GM19351 (cell line): ENCODE results near the gene HCN4.

Experiments
- ATAC-seq: cut with Tn5 transposase; IDR thresholded peaks from one replicate; pipeline ENCODE4 v1.9.1; 2021; ENCODE audit warnings: mild to moderate bottlenecking, moderate library complexity; ENCODE audit not compliant: unreplicated experiment

Gene HCN4

DNA sequence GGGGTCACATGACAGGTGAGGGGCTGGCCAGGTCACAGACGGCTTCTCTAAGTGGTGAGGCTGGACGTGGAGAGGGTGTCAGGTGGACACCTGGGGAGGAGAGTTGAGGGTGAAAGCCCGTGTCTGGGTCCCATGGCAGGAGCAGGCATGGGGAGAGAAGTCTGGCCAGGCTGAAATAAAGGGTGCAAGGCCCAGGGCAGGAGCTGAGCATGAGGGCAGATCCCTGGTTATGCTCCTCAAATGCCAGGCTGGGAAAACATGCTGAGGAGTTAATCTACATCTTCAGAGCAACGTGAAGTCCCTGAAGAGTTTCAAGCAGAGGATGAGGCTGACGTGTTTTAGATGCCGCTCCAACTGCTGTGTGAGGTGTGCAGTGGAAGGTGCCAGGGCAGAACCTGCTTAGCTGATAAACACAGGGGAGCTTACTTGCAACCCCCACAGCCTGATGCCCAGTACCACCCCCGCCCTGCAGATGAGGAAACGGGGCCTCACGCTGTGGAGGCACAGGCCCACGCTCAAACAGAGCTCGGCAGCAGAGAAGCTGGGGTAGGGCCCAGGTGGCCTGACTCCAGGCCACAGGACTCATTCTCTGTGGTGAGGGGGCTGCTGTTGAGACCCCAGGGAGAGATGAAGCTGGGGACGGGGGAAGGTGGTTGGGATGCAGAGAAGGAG, 40.5 kb downstream of the HCN4 start:
- ATAC-seq = no peak

DNA sequence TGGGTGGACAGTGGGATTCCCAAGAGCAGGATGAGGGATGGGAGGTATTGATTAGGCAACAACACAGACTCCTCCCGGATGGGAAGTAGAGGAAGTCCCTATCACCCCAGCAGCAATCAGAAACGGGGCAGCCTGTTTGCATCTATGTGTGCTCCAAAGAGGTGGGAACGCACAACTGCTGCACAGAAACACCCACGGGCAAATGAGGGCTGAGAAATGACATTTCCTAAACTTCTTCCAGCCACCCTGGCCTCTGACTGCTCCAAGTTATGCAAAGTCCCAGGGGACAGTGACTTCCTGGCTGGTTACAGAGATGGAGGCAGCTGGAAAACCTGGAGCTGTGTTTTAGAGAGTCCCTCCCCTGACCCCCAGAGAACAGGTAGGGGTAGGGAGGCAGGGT, 42.6 kb downstream of the HCN4 start:
- no peak for ATAC-seq

DNA sequence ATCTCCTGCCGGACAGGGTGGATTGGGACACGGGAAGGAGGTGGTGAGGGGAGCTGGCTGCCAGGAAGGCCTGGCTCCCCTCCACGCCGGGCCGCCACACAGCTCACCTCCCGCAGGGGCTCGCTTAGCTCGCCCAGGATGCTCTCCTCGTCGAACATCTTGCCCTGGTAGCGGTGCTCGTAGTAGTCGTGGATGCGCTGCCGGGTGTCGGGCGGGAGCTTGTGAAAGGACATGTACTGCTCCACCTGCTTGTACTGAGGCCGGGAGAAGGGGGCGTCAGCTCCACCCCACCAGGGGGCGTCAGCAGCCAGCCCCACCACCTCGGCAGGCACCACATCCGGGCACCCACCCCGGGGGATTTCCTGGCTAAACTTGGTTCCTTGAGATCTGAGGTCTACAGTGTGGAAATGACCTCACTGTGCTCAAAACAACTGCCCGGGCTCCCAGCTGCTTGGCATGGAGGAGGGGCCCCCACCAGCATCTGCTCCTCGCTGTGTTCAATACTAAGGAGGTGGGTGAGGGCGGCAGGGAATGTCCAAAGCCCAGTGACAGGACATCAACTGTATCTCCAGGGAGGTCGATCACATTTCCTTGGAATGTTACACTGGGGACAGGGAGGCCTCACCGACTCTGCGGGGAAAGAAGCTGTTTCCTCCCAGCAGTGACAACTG, 43.4 kb downstream of the HCN4 start:
- ATAC-seq = no peak

DNA sequence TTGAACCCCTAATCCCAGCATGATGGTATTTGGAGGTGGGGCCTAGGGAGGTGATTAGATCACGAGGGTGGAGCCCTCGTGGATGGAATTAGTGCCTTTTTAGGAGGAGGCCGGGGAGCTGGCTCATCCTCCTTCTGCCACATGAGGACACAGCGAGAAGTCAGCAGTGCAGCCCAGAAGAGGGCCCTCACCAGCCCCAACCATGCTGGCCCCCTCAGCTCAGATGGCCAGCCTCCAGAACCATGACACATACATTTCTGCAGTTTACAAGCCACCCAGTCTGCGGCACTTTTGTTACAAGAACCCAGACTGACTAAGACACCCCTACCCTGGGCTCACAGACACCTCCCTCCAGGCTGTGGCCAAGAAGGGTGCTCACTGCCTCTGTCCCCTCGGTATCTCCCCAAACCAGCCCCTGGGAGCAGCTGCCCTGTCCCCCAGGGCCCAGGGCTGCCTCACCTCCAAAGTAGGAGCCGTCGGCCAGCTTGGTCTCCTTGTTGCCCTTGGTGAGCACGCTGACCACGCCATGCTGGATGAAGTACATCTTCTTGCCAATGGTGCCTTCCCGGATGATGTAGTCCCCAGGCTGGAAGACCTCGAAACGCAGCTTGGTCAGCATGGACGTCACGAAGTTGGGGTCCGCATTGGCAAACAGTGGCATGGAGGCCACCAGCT, 44.1 kb downstream of the HCN4 start:
- no peak for ATAC-seq

DNA sequence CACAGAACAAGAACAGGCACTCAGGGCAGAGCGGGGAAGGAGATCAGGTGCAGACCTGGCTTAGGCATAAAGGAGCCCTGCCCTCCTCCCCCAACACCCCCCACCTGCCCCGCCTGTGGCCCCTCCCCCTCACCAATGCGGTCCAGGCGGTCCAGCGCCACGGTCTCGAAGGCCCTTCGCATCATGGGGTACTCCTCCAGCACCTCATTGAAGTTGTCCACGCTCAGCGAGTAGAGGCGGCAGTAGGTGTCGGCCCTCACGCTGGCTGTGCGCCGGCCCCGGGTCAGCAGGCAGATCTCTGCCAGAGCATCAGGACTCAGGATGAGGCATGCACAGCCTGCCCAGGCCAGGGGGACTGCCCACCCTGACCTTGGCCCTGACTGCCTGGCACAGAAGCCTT, 44.8 kb downstream of the HCN4 start:
- no peak for ATAC-seq

DNA sequence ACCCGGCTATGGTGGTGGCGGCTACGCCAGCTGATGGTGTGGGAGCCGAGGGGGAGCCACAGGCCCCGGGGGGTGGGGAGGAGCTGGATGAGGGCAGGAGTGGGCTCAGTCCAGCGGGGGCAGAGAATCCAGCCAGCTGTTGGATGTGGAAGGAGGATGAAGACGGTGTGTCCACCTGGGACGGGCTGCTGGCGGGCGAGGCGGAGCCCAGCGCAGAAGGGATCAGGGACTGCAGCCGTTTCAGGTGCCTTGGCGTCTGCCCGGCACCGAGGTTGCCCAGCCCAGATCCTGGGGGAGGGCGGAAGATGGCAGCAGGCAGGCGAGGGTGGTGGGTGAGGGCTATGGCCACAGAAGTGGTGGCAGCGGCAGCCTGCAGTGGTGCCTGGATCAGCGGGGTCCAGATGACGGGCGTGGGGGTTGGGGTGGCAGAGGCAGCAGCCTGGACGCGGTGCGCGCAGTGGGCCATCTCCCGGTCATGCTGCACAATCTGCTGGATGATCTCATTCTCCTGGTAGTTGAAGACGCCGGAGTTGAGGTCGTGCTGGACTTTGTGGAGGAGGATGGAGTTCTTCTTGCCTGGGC, 45.3 kb downstream of the HCN4 start:
- no peak for ATAC-seq

DNA sequence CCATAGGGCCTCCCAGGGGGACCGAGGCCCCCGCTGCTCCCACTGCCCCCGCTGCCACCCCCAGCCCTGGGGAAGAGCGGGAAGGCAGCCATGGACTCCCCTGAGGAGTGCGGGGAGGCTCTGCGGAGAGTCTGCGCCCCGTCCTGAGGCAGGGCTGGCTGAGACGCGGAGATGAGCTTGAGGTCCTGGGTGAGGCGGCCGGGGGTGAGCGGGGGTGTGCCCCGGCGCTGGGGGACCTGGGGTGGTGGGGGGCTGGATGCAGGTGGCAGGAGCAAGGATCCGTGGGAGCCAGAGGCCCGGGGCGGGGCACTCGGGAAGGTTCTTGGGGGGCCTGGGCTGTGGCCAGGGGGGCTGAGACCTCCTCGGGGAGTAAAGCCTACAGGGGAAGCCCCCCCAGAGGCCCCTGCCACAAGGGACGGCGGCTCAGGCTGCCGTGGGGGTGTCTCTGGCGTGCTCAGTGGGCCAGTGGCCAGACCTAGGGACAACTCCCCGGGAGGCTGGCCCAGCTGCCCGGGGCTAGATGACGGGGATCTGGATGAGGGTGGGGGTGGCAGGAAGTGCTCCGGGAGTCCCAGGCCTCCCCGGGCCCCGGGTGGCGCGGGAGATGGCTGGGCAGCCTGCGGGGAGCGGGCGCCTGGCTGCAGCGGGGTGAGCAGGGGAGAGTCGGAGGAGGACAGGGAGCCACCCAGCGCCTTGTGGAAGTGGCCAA, 45.9 kb downstream of the HCN4 start:
- ATAC-seq = no peak

DNA sequence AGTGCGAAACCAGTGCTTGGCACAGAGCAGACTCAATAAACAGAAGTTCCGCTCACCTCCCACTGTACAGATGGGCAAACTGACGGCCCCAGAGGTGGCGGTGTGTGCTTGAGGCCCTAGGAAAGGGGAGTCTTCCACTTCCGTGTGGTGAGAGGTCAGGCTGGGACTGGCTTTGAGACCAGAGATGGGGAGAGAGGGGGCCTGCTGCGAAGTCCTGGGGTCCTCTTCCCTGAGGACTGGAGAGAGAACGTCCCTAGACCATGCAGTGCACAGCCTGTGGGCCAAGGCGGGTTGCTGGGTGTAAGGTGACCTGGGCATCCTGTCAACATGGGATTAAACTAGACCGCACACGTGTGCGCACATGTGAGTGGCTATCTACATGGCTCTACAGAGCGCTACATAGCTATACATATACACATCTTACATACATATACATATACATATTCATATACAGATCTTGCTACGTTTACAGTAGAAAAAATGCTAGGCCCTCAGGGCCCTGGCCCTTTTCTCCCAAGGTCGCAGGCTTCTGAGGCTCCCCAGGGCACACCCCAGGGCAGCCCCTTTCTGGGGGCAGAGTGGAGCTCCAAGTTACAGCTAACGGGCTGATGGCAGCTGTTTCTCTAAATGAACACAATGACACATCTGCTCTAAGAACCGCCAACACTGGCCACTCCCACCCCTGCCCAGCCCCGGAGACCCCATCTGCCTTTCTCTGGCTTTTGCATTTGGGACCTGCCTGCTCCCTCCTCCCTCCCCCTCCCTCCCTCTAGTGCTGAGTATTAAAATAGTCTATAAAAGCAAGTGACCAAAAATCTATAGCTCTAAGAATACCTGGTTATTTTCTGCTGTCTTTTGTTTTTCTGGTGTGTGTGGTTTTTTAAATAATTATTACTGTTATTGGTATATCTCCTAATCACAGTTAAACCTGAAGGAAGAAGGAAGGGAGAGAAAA, 47.0 kb downstream of the HCN4 start:
- ATAC-seq = no peak

DNA sequence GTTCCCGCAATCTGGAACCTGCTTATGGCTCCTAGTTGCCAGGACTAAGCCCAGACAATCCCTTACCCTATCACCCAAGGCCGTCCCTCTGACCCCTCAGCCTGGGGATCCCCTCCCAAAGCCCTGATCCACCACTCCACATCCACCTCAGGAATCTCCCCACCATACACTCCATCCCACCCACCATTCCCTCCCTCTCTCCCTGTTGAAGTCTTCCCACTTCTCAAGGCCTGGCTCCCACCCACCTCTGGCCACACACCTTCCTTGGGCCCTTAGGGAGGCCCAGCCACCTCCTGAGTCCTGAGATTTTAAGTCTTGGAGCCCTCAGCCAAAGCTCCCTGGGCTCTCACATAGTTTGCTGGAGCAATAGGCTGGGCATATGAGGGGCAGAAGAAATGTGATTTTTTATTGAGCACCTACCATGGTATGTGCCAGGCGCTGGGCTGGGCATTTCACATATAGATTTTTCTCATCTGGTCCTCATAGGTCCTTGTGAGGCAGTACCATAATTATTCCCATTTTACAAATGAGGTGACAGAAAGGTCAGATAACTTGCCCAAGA, 48.1 kb downstream of the HCN4 start:
- no peak for ATAC-seq

DNA sequence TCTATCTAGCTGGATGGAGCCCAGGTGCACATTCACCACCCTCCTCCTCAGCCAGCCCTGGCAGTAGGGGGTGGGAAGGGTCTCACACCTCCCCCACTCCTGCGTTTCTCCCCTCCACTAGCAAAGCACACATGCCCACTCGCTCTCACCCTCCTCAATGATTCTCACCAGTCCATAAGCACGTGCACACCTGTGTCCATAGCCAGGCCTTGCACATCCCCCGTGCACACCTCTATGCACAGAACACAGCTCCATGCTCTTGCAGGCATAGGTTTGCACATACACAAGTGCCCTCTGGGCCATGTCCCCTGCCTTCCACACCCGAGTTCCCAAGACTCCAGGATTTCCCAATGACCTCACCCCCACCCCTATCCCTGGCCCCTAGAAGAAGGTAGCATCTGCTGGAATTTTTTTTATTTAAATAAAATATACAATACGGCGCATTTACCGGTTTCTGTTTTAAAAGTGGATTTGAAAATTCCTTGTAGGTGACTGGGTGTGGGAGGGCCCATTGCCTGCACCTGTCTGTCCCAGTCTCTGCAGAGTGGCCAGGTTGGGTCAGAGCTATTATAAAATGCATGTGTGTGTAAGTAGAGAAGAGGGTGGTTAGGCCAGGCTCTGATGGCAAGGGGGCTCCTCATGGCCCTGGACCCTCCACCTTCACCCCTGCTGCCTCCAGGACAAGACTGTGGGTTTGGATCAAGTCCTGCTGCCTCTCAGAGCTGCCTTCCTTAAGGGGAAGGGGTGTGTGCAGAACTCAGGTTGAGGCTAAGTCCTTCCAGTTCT, 49.1 kb downstream of the HCN4 start:
- ATAC-seq = no peak

DNA sequence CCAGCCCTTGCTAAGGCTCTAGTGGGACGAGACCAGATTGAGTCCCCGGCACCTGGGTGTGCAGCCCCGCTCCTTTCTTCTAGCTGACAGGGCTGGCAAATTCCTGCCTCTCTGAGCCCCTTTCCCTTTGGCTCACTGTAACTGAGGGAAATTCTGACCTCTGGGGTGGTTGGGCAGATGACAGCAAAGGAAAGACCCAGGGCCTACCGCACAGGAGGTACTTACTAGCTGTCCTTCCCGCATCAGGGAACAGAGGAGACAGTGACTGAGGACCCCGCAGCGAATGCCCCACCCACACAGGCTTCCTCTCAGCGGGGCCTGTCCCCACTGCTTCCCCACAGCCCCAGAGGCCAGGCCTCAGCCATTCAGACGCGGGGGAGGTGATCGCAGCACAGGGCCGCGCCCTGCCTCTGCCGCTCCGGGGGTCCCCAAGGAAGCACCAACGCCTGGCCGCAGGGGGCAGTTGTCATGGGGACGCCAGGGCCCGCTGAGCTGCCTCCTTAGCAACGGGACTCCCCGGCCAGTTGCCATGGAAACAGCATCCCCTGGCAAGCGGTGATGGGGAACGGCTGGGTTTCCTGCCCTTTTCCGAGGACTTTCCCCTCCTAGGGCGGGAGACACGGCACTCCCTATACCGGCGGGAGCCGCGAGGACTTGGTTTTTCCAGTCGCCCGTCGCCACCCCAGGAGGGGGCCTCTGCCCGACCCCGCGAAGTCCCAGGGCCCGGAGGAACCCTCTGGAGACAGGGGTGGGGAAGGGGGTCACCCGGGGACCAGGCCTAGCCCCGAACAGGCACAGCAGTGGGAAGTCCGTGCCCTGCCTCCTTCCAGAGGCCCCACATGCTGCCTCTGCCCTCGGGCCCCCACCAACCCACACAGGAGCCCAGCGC, 50.1 kb downstream of the HCN4 start:
- no peak for ATAC-seq

DNA sequence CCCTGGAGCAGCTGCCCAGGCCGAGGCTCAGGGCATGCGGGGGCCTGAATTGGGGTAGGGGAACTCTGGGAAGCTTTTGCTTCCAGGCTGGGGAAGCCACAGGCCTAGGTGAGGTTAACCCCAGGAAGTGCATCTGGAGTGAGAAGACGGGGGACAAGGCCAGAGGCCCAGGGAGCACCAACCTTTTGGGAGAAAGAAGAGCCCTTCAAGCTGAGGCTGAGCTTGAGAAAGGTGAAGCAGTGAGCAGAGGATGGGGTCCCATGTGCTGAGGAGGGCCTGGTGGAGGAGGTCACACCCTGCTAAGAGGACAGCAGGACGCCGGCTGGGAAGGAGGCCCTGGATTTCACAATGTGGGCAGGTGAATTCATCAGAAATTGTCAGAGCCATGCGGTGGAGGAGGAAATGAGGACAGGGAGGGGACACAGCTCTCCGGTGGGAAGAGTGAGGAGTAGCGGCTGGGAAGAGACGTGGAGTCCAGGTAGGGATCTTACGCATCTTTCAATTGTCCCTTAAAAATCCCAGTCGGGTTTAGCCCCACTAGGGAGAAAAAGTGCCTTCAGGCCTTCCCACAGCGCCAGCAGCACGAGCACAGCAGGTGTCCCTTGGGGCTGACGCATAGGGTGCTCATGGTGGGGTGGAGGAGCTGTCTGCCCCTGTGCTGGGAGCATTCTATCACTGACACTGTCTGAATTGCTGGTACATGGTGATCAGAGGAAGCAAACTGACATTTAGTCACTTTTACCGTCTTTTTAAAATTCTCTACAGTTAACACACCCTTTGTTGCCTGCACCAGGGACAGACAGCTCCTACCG, 50.9 kb downstream of the HCN4 start:
- no peak for ATAC-seq

DNA sequence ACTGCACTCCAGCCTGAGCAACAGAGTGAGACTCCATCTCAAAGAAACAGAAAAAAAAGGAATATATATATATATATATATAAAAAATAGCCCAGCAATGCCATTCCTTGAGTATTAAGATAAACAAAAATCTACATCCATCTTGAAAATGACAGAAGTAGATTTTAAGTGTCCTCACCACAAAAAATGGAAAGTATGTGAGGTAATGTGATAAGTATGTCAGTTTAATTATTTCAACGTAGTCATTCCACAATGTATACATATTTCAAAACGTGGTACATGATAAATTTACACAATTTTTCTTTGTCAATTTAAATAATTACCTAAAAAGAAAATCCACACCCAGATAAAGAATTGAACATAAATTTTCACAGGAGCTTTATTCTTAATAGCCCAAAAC, 54.9 kb downstream of the HCN4 start:
- no peak for ATAC-seq

DNA sequence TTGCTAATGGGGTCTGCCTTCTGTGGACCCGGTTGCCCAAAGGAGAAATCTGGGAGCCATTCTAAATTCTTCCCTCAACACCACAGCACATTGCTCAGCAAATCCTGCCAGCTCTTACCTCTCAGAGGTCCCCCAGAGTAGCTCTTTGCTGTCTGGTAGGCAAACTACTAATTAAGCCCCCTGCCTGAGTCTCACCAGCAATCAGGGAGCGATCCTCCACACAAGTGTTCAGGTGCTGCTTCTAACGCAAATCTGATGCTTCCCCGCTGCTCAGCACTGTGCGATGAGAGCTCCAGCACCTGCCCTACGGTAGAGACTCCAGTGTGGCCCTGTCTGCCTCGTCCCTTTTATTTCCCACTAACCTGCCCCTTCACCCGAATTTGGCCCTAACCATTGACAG, 60.5 kb downstream of the HCN4 start:
- no peak for ATAC-seq

DNA sequence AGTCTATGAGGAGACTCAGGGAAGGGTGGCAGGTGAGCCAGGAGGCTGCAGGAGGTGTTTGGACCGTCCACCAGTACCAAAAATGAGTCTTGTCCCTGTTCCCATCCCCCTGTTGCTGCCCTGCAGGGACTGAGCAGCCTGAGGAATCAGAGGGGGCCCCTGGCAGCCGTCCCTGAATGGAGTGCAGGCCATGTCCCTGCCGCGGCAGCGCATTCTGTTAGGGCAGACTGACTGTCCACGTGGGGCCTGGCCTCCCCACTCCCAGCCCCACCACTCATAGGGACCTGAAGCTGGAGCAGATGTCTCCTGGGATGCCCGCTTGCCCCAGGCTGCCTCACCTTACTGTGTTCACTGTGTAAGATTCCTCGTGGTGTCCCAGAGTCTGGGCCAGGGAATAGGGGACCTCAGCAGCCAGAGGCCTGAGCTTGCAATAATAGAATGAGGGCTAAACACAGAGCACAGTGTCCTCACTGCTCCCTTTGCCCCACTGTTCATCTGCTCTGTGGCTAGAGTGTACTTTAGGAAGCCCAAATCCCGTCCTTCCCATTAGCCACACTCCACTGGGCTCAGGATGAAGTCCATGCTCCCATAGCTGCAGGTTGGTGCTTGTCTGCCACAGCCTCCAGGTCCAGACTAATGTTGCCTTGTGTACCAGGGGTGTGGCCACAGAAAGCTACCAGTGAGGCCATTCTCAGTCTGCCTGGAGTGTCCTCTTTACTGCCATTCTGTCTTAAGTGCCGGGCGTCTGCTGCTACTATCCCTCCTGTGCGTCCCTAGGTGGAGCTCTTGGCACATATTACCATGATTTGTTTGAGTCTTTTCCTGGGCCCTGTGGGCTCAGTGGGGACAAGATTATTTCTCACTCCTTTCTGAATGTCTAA, 63.2 kb downstream of the HCN4 start:
- no peak for ATAC-seq

DNA sequence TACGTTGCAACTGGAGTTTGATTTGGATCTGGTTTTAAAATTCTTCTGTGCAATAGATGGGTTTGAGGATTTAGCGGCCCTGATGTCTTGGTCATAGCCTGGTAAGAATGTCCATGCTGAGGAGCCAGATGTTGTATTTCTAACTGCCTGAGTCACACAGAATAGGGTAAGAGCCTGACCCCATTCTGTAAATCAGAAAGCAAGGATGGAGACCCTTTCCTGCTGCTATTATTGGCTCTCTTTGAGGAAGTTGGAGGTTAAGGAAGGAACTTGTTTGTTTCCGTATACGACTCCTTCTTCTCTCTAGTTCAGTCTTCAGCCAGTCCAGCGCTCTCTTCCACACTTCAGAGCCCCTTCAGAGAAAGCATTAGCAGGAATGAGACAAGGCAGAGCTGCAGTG, 65.1 kb downstream of the HCN4 start:
- no peak for ATAC-seq
